HG02973 (cell line): ENCODE data around the gene DRC1.

Source experiments
- ATAC-seq: cut with Tn5 transposase; IDR thresholded peaks from one replicate; pipeline ENCODE4 v1.9.1; 2021; ENCODE audit warnings: moderate library complexity; ENCODE audit not compliant: unreplicated experiment

Gene DRC1

DNA sequence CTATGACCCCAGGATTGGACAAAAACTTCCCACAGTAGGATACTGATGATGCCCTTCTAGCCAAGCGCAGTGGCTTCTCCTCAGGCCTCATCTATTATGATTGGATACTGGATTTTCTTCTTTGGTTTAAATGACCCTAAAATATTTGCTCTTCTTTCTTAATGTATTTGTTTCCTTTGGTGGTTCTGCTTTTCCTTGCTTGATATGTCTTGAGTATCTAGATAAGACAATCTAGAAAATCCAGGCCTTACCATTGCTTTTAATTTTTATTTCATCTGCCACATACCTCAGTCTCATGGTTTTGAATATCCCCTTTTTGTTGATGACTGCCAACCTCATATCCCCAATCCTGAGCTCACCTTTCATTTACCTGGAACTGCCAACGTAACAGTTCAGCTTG is 40.6 kb downstream of the DRC1 start:
- no peak for ATAC-seq

DNA sequence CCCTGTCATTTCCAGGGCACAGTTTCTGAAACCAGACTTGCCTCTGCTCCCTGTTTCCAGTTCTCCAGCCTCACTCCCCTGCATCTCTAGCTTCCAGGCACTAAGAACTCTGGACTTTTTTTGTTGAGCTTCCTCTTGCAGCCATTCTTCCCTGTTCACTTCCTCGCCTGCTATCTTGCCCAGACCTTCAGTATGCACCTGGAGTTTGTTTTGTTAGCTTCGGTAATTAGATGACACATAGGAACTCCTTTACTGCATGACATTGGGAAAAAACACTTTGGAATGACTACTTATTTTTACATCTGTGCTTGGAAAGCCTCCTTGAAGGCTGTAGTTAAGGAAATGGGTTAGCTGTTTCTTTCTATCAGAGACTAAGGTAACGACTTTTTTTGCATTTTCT is 41.0 kb downstream of the DRC1 start:
- no peak for ATAC-seq

DNA sequence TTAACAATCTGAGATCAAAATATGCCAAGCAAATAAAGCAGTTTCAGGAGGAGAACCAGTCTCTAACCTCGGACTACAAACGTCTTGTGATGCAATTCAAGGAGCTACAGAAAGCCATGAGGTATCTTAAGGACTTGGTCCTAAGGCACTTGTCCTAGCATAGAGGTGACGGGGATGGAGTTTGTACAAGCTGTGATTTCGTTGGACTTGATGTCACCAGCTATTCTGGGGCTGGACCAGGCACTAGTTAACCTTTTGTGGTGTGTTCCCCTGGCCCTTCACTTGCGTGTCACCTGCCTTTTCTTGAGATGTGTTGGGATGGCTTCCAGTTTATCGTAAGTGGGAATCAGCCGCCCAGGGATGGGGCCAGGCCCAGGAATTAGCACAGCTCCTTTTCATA is 42.5 kb downstream of the DRC1 start:
- ATAC-seq, result no peak

GRCh38 chr2:26448651-26449050 is 46.9 kb downstream of the DRC1 start:
- no peak for ATAC-seq

- ATAC-seq, result no peak
These were observed 47.7 kb downstream of the DRC1 start for GRCh38 chr2:26449278-26450030.

DNA sequence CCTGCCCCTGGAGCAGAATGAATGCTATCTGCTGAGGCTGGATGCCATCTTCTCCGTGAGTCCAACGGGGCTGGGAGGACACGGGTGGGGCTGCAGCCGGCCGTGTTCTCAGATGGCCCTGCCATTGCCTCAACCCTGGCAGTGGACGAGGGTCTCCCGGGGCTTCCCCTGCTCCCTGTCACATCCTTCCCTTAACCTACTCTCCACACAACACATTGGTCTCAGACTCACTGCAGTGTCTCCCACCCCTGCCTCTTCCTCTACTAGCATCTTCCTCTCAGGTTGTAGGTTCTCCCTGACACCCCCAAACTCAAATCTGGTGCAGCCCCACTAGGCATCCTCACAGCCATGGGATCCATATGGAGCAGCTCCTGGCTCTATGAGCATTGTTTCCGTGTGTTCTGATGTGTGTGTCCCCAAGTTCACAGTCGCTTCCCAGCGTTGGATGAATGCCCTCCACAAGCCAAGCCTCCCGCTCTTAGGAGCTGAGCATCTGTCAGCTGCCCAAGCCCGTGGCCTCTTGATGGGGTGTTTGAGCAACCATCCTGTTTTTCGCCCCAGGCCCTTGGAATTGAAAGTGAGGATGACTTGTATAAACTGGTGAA is 48.4 kb downstream of the DRC1 start:
- no peak for ATAC-seq

DNA sequence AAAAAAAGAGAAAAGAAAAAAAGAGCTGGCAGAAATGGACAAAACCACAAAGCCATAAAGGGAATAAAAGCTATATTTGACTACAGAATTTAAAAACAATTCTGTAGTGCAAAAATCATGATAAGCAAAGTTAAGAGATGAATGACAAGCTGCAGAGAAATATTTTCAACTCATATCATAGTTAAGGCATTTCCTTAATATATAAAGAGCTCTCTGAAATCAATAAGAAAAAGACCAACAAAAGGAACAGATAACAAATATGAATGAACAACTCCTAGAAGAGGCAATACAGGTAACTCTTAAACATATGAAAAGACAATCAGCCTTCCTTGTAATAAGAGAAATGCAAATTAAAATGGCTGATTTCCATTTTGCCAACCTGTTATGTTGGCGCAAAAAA is 50.0 kb downstream of the DRC1 start:
- no peak for ATAC-seq

DNA sequence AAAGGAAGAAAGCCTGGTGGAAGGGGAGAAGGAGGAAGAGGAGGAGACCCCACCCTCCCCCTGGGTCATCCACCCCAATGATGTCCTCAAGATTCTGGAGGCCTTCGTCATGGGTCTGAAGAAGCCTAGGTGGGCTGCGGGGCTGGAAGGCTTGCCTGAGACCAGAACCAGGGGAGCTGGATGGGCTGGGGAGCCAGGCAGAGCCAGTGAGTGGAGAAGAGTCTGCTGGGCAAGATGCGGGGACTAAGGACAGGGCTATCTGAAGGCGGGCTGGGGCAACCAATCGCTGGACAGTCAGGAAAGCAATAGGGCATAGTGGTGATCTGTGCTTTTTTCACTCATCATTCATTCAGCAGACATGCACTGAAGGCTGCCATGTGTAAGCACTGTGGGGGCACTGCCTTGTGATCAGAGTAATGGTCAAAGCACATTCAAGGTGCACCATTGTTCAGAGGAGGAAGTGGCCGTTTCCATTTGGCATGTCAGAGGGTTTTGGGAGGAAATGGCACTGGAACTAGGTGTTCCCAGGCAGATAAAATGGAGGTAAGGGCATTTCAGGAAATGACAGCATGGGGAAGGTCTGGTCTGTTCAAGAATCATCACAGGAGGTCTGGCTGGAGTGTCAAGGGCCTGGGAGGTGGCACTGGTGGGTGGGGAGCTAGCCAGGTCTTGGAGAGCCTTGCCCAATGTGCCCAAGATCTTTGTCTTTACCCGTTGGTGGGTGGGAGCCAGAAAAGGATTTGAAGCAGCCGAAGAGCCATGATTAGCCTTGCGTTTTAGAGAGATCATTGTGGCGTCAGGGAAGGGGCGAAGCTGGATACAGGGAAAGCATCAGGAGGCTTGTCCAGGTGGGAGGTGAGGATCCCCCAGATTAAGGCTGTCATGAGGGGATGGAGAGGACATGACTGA is 52.0 kb downstream of the DRC1 start:
- ATAC-seq, result no peak

DNA sequence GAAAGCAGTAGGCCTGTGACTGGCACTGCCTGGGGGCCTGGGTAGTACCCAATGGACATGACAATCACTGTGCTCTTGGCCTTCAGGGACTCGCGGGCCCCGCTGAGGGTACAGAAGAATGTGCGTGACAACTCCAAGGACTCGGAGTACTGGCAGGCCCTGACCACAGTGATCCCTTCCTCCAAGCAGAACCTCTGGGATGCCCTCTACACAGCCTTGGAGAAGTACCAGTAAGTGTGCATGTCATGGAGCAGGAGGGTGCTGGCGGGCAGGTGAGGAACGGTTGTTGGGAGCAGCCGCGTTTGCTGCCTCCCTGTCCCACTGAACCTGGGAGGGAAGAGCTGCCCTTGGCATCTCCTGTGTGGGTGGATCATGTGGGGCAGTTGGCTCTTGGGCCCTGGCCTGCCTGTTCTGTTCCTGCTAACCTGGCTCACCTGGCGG is 52.9 kb downstream of the DRC1 start:
- ATAC-seq, result no peak

GRCh38 chr2:26455037-26455669 is 53.4 kb downstream of the DRC1 start:
- no peak for ATAC-seq

DNA sequence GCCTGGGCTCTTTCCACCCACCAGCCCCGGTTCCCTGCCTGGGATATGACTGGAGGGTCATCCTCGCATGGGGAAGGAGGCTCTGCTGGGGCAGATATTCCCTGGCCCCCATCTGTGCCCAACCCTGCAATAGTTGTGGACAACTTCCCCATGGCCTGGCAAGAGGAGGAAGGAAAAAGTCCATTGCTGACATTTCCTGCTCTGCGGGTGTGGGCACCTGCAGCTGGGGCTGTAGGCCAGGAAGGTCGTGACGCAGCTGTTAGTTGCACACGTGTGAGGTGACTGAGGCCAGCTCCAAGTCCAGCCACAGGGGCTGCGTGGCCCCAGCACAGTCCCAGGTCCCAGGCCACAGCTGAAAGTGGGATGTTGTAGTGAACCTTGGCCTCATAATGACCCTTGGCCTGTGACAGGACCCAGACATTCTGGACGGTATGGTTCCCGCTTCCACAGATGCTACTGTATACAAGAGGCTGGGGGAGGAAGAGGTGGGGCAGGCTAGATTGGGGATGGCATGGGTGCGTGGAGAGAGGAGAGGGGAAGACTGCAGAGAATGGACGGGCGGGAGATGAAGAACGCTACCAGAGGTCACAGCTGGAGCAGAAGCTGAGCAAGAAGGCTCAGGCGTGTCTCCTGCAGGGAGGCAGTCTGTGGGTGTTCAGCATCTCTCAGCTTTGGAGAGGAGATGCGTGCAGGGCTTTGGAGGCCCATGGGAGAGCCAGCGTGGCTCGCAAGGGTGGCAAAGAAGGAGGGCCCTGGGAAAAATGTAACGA is 54.1 kb downstream of the DRC1 start:
- ATAC-seq, result no peak

- no peak for ATAC-seq
These were observed 54.9 kb downstream of the DRC1 start for GRCh38 chr2:26456440-26457250.

GRCh38 chr2:26457251-26457666 is 55.5 kb downstream of the DRC1 start:
- ATAC-seq, result no peak

GRCh38 chr2:26457695-26458364 is 56.1 kb downstream of the DRC1 start:
- ATAC-seq, result no peak

DNA sequence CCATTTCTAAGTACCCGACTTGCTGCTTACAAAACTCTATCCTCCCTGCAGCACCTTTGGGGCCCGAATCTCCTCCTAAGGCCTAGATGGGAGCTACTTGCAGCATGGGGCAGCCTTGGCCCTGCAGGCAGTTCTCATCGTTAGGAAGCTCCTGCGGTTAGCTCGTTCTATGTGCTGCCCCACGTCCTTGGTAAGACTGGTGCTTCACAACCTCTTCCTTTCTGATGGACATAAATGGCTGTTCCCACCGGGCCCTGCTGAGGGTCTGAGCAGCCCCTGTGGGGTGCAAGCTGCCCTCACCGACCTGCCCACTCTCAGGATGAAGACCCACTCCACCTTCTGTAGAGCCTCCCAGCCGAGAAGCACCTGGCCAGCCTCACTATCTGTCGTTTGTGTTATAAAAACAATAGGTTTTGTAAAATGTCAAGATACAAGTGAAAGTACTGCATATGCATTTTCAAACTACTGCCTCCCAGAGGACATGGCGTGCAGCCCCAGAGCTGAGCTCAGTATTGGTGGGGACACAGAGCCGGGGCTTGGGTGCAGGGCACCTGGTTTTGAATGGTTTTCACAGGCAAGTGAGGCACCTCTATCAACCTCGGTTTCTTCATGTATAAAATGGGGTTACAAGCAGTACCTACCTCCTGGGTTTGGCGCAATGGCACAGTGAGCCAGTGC is 56.8 kb downstream of the DRC1 start:
- ATAC-seq, result no peak

- ATAC-seq, result no peak
These were observed 58.4 kb downstream of the DRC1 start for GRCh38 chr2:26459991-26460612.

- ATAC-seq, result no peak
These were observed 58.9 kb downstream of the DRC1 start for GRCh38 chr2:26460613-26461031.

- no peak for ATAC-seq
These were observed 59.9 kb downstream of the DRC1 start for GRCh38 chr2:26461601-26462023.
